HG03442 (cell line): ENCODE data around the gene BNIP2.
"Not testable (repeated sequence)": the region's sequence is repeated elsewhere in the genome, so short reads cannot be mapped to it uniquely, and the experiment has no call there.

Experiments
- ATAC-seq: cut with Tn5 transposase; IDR thresholded peaks from one replicate; pipeline ENCODE4 v1.9.1; 2021; ENCODE audit warnings: mild to moderate bottlenecking, moderate library complexity; ENCODE audit not compliant: unreplicated experiment

Gene BNIP2

DNA sequence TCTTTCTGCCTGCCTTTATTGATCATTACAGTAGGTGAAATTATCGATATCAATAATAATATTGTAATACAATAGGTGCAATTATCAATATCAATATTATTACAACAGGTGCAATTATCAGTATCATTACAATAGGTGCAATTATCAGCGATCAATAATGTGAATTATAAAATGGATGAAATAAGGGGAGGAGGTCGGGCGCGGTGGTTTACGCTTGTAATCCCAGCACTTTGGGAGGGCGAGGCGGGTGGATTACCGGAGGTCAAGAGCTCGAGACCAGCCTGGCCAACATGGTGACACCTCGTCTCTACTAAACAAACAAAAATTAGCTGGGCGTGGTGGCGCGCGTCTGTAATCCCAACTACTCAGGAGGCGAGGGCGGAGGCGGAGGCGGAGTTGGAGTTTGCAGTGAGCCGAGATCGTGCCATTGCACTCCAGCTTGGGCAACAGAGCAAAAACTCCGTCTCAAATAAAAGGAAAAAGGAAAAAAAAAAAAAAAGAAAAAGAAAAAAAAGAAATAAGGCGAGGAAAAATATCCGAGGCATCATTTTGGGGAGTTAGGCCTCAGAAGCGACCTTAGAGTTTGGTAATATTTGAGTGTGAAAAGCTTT, 611 bp upstream of the BNIP2 start:
- ATAC-seq: no peak

DNA sequence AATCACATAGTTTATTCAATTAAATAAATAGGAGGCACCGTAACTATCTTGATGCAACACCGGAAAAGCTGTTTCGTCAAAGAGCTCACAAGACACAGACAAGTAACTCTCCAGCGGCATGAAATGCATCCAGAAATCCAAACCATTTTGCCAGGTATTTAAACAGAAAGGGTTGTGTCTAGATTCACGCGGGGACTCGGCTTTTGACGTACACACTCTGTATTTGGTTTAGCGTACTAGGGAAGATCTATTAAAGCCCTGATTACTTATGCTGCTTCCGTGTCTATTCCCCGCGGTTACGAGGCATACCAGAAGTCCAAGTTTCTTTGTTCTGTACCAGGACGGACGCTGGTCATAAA, 718 bp downstream of the BNIP2 start:
- ATAC-seq: peak; percentile 1

DNA sequence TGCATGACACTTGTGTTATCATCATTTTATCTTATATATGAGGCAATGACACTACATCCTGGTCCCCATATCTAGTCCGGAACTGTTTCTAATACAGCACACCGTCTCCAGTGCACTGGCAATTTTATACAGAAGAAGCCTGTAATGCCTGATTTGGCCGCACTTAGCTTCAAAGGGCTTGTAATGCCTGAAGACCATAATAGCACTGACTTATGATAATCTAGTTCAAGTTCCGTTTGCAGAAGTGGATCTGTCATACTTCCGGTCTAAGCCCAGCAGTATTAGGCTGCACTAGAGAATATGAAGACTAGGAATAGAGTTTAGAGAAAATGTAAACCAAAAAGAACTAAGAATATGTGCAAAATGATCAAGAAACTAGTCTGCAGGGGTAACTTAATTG, 1.3 kb downstream of the BNIP2 start:
- no peak for ATAC-seq

DNA sequence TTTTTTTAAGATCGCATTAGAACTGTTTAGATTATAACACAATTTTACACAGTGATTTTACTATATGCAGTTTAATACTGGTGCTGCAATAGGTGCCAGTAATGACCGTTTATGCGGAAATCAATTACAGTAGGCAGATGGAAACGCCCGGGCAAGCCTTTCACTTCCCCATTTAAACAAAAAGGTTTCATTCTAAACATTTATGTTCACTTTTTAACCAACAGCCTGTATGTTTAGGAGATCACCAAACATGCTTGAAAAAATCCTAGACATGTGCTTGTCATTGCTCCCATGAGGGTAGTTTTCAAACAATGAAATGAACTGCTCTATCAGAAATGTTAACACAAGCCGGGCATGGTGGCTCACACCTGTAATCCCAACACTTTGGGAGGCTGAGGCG, 2.7 kb downstream of the BNIP2 start:
- no peak for ATAC-seq

DNA sequence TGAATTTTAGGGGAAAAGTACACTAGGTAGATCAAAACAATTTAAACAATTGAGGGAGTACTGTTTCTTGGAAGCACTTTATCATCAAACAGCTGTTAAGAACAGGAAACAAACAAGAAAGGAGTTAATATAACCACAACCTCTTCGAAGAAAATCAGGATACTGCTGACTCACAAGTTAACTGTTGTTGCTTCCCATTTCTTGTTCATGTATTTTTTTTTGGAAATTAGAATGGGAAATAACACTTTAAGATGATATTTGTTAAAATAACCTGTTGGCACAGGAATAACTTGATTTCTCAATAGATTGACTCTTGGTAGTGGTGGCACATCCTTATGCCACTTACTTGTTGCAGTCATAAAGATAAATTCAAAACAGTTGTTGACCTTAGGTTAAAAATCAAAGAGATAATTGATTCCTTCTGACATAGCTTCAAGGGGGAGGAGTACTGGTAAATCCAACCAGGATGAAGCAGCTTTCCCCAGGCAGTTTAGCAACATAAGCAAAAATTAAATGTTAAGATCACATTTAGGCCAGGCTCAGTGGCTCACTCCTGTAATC, 3.3 kb downstream of the BNIP2 start:
- ATAC-seq: no peak

DNA sequence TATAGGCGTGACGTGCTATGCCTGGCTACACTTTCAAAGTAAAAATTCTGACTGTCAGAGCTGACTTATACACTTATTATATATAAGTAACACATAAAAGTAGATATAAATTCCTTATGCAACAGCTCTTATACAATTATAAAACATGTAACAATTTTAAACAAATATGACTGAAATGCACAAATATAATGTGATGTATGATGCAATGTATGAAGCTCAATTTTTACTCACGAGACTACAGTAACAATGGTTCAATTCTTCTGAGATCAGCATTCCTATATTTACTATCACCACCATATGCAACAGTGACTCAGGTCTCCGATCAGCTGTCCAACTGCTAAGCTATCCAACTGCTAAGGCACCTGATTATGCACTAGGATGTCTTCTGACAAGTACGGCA, 8.2 kb downstream of the BNIP2 start:
- no peak for ATAC-seq

DNA sequence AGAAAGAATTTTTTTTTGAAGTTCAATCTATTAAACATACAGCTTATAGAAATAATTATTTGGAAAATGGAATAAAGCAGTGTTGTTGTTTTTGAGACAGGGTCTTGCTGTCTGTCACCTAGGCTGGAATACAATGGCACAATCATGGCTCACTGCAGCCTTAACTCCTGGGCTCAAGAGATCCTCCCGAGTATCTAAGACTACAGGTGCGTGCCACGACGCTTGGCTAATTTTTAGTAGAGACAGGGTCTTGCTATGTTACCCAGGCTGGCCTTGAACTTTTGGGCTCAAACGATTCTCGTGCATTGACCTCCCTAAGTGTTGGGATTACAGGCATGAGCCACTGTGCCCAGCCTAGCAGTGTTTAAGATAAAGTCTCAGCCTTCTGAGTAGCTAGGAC, 8.8 kb downstream of the BNIP2 start:
- no peak for ATAC-seq

DNA sequence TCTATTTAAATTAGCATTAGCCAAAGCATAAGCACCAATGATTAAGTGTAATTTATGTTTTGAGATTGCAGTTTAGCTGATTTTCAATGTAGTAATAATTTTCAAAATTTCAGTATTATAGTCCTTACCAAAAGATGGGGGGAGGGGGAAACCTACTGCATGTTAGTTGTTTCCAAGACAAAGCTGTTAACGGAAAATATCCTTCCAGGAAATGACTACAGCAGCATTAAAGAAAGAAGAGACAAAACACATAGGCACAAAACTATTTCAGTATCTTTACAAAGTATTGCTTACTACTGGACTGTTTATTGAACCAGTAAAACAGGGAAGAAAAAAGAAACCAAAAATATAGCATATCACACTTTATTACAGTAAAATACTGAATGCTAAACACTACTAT, 10.5 kb downstream of the BNIP2 start:
- no peak for ATAC-seq

DNA sequence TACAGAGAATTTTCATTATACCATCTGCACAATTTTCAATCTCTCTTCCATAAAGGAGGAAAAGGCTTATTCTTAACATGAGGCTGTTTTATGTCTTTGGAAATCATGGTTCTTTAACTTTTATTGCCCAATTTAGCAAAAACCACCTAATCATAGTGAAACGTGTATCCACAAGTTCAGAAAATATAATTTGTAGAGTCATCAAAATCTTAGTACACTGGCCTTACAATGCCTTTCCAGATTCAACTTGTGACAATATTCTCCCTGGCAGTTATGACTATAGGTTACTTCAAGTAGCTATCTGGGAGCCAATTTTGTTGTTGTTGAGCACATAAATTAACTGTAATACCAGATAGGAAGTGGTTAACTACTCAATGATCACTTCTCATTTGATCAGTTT, 10.9 kb downstream of the BNIP2 start:
- no peak for ATAC-seq

DNA sequence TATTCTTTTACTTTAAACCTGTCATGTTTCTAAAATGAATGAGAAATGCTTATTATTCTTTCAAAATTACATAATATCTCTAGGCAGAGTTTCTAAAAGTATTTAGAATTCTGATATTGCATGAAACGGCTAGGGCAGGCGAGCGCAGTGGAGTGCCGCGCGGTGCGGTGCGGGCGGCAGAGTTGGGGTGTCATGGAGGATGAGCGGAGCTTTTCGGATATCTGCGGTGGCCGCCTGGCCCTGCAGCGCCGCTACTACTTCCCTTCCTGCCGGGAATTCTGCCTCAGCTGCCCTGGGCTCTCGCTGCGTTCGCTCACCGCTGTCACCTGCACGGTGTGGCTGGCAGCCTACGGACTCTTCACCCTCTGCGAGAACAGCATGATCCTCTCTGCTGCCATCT, 12.6 kb downstream of the BNIP2 start:
- ATAC-seq: no peak

DNA sequence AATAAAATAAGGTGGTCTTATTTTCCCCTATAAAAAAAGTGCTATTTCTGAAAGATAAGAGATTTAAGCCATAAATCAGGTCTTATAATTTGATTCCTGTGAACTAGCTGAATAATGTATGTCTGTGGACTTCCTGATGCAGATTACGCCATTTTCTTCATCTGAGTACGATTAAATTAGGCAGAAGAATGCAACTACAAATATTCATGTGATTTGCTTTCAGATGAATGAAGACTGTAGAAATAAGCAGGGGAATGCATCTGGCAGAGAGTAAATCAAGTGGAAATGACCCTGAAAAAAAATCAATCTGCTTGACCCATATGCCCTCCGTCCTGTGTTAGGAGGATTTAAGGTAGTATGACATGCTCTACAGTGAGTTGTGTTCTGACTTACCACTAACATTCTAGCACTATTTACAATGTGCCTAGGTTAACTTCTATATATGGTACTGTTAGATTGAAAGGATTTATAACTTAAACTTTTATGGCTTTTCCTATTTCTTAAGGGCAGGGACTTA, 14.7 kb downstream of the BNIP2 start:
- no peak for ATAC-seq

DNA sequence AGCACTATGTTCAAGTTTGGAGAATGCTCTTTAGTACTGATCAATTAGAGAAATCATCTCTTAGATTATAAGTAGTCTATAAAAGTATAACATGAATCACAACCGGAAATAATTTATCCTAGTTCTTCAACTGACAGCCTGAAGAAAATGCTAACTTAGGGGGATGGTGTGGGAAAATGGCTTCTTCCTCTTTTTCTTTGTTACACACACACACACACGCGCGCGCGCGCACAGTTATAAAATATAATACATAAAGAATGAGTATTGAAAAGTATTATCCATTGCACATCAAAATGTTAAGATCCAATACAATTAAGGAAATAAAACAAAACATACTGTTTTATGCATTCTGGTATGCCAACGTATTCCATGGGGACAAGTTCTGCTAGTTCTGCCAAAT, 20.6 kb downstream of the BNIP2 start:
- ATAC-seq: no peak

DNA sequence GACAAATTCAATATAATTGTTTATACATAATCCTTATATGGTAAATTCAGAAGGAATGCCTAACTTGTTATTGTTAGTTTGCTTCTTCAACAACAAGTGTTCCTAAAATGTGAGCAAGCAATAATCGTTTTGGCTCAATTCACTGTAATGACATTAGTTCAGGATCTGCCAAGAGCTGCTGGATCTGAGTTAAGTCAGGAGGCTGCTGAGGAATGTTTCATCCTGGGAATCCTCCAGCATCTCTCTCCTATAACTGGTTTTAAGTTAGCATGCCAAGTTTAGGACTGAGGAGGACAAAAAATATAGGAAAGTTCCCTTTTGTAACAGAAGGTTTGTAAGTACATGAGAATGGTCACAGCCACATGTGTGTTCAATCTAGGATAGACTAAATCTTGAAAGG, 26.9 kb downstream of the BNIP2 start:
- no peak for ATAC-seq

DNA sequence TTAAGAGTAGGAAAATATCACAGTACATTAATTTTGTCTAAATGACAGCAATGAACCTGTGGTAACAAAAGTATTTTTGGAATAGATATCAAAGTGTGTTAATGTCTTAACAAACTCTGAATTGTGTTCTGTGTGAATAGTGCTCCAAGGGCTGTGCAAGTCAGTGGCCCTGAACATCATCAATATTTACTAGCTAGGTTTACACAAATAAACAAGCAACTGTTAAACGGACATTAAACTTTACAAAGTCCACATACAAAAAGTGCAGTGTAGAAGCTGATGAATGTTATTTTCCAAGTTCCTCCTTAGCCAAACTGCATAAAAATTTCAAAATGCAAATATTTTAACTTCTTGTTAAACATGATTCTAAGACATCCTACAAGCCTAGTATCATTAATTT, 29.8 kb downstream of the BNIP2 start:
- no peak for ATAC-seq

DNA sequence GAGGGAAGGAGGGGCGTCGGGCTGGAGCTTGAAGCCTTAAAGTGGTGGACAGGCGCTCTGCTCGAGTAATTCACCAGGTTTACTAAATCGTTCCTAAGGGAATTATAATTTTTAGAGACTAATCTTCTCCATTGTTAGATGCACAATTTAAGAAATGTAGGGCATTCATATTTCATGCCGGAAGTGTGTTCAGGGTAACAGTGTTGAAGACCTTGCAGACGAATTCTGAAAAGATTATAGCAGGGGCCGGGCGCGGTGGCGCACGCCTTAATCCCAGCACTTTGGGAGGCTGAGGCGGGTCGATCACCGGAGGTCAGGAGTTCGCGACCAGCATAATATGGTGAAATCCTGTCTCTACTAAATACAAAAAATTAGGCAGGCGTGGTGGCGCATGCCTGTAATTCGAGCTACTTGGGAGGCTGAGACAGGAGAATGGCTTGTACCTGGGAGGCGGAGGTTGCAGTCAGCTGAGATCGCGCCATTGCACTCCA, 31.4 kb downstream of the BNIP2 start:
- no peak for ATAC-seq

DNA sequence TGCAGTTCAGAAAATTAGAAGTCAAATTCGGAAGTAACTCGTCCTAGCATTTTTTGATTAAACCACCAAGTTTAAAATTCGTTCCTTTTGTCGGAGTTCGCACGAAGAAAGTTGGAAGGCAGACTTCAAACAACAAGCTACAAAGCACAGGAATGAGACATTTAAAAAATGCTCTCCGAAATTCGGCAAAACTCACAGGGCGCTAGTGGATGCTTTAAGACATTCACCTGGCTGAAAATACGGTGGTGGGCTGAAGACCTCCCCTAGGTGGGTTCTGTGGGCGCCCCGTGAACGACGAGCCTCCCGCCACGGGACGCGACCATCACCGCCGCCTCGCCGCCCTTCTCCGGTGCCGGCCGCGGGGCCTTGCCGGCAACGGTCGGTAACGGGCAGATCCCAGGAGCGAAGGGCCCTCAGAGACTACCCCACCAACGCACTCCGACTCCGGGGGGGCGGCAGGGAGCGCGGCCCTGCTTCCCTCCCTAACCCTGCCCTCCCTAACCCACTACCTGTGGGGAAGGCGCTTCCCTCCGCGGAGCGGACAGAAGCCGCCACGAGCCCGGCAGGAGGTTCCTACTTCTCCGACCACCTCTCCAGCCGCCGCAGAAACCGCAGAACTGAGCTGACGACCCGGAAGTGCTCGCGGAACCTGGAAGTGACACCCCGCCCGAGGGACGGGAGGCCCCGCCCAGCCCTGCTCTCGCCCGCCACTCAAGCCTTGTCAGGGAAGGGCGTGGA, 32.1 kb downstream of the BNIP2 start, which contains the start of gene GTF2A2:
GTF2A2 (minus strand) TSS at position 619 of the 738 bp plus-strand sequence. CDS start 5,238 bp downstream, outside the sequence.
- peak; percentile 97 for ATAC-seq

DNA sequence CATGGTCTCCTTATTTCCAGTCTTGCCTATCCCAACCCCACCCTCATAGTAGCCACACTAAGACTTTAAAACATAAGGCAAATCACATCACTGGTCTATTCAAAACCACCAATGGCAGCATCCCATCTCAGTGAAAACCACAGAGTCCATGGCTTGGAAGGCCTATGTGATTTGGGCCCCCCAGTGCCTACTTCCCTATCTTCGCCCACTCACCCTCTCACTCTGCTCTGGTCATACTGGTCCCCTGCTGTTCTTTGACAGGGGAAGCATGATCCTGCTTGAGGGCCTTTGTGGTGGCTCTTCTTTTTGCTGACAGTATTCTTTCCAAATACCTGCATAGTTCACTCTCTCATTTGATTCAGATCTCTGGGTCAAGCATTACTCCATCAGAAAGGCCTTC, 35.1 kb downstream of the BNIP2 start:
- ATAC-seq: no peak

DNA sequence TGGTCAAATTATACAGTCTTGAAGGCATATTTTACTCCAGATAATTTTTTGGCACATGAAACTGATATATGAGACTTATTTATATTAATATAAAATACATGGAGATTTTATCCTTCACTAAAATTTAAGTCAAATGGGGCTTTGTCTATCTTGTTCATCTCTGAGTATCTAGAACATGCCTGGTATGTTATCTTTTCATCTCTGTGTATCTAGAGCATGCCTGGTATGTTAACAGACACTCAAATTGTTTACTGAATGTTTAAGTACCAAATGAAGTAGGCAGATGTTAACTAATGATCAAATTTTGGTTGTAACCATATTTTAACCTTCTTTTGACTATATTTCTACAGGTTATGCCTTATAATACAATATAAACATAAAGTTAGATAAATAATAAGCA, 39.5 kb downstream of the BNIP2 start:
- ATAC-seq: no peak

DNA sequence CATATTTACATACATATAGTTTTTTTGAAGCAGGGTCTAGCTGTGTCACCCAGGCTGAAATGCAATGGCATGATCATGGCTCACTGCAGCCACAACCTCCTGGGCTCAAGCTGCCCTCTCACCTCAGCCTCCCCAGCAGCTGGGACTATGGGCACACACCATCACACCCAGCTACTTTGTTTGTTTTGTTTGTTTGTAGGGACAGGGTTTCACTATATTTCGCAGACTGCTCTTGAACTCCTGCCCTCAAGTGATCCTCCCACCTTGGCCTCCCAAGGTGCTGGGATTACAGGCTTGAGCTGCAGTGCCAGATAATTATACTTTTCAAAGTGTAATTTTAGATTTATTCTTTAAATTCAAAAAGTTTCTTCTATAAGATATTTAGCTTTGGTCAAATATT, 42.0 kb downstream of the BNIP2 start:
- no peak for ATAC-seq

DNA sequence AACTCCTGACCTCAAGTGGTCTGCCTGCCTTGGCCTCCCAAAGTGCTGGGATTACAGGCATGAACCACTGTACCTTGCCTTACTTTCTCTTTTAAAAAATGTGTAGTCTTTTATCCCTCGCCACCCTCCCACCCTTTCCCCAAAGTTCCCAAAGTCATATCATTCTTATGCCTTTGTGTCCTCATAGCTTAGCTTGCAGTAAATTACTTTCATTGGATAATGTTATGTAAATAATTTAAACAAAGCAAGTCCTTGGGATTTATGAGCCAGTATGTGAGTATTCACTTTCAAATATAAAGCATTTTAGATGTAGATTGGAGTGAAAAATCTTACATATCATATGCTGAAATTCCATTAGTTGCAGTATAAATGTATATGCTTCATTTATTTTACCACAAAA, 42.8 kb downstream of the BNIP2 start:
- ATAC-seq: no peak

DNA sequence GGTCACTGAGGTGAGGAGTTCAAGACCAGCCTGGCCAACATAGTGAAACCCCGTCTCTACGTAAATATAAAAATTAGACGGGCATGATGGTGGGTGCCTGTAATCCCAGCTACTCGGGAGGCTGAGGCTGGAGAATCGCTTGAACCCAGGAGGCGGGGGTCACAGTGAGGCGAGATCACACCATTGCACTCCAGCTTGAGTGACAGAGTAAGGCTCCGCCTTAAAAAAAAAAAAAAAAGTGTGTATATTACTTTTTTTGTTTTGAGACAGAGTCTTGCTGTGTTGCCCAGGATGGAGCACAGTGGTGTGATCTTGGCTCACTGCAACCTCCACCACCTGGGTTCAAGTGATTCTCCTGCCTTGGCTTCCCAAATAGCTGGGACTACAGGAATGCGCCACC, 43.3 kb downstream of the BNIP2 start:
- not testable (repeated sequence) for ATAC-seq

DNA sequence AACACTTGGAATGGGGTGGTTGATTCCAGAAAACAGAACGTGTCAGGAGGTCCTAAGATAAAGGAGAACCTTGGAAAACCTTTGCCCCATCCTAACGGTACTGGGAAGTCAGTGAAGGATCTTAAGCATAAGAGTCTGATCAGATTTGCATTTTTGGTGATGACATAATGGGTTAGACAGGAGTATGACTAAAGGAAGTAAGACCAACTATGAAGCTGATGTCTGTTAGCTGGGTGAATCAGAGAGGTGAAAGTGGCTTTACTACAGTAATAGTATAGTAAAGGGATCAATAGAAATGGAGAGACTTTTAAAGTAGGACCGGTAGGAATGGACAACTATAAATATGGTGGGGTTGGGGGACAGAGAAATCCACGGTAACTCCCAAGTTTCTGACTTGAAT, 44.4 kb downstream of the BNIP2 start:
- no peak for ATAC-seq
